Left ventricle myocardium inferior (tissue), 1 donor: Measurements from ENCODE around the gene CDK13. TPM values are rescaled to one million over a fixed set of nuclear protein-coding genes. Genes with fewer than 3 reads are reported as not detected.

Experiments
- DNase-seq: peaks from one replicate; pipeline ENCODE4 v3.0.0-alpha.2; 2020
- H3K27ac ChIP-seq: fragments of 200-600 bp; replicated peaks from 2 replicates; pipeline ENCODE4 v1.8.0; 2021
- H3K27me3 ChIP-seq: fragments of 200-600 bp; 2 replicates; pipeline ENCODE4 v1.8.0; 2021; ENCODE audit warnings: low read depth
- H3K36me3 ChIP-seq: fragments of 200-600 bp; 2 replicates; pipeline ENCODE4 v1.8.0; 2021
- H3K4me1 ChIP-seq: fragments of 200-600 bp; 2 replicates; pipeline ENCODE4 v1.8.0; 2021
- H3K4me3 ChIP-seq: fragments of 200-600 bp; 2 replicates; pipeline ENCODE4 v1.8.0; 2021; ENCODE audit warnings: mild to moderate bottlenecking, moderate library complexity
- H3K9me3 ChIP-seq: fragments of 200-600 bp; replicated peaks from 2 replicates; pipeline ENCODE4 v1.8.0; 2021
- CTCF ChIP-seq: fragments of 200-600 bp; IDR thresholded peaks from 2 replicates; pipeline ENCODE4 v1.8.0; 2021; ENCODE audit warnings: antibody characterized with exemption, mild to moderate bottlenecking, borderline replicate concordance
- intact Hi-C: fragments of 100-400 bp; cut with micrococcal nuclease; formaldehyde crosslinking; loops from one replicate; pipeline ENCODE4 v1.11.0; 2022
- long read RNA-seq: library from polyadenylated mRNA; unstranded; transcript quantifications from one replicate; pipeline ENCODE4 v2.0.0, GENCODE V29; 2021
- total RNA-seq: library from RNA; stranded (reverse); fragmentation: NEBNext Ultra II Directional; extraction: Animal tissue kit (Norgen Biotek cat#: 25700); gene quantifications from one replicate; pipeline ENCODE4 v1.2.1, GENCODE V29; 2021
- donor health status: DM: no; HTN: yes; CAD: no; lungs with severe emphysema.

CDK13 gene
- 22.7 TPM for total RNA-seq
- long read RNA-seq, full-length matches to known transcripts, result 30 of 40 reads
- long read RNA-seq, partial matches to known transcripts, result 6 of 40 reads
- long read RNA-seq, other reads (novel, unspliced or antisense), result 4 of 40 reads

- peak; percentile 76 for DNase-seq
- intact Hi-C loops, result loop anchor here (10.0 kb wide), 1 partner anchor 105 kb away; no protein-coding TSS in a partner anchor
Measured at GRCh38 chr7:39949971-39950472, at the start of gene CDK13. Gene CDK13 (plus strand): TSS chr7:39950256. CDS start chr7:39950642, 386 bp downstream.

GRCh38 chr7:39904077-39904486, 46.0 kb upstream of the CDK13 start:
- H3K36me3 ChIP-seq, result peaks cover 4% of the 10 kb centered on the region
- intact Hi-C loops, result no loop called here
- H3K9me3 ChIP-seq, result peaks cover 18% of the 10 kb centered on the region
- no peak overlapping the region for H3K27ac ChIP-seq
- no peaks in the 10 kb centered on the region for H3K27me3 ChIP-seq
- TF ChIP-seq CTCF, result no peak
- no peak for DNase-seq
- no peak overlapping the region for H3K4me3 ChIP-seq
- peaks cover 1% of the 10 kb centered on the region for H3K4me1 ChIP-seq

More at GRCh38 chr7:39949971-39950472, at the start of gene CDK13:
- peaks cover 61% of the 10 kb centered on the region for H3K4me1 ChIP-seq
- no peaks in the 10 kb centered on the region for H3K9me3 ChIP-seq
- peak; percentile 37 for TF ChIP-seq CTCF
- H3K27me3 ChIP-seq, result no peaks in the 10 kb centered on the region
- no peaks in the 10 kb centered on the region for H3K36me3 ChIP-seq
- peak within 1 kb of the TSS; percentile 98 for H3K27ac ChIP-seq
- peak within 1 kb of the TSS; percentile 92 for H3K4me3 ChIP-seq

GRCh38 chr7:39908141-39908540, 41.9 kb upstream of the CDK13 start:
- Histone ChIP-seq H3K27ac (no peak overlapping the region), H3K4me1 (no peaks in the 10 kb centered on the region), H3K27me3 (no peaks in the 10 kb centered on the region), H3K4me3 (no peak overlapping the region), H3K9me3 (peaks cover 27% of the 10 kb centered on the region), H3K36me3 (peaks cover 4% of the 10 kb centered on the region)
- no peak for TF ChIP-seq CTCF
- DNase-seq, result no peak
- intact Hi-C loops, result no loop called here

- no peak for DNase-seq
- Histone ChIP-seq H3K9me3 (peaks cover 27% of the 10 kb centered on the region), H3K4me1 (no peaks in the 10 kb centered on the region), H3K27ac (no peak overlapping the region), H3K27me3 (no peaks in the 10 kb centered on the region), H3K36me3 (peaks cover 4% of the 10 kb centered on the region), H3K4me3 (no peak overlapping the region)
- no peak for TF ChIP-seq CTCF
- intact Hi-C loops, result no loop called here
Measured at GRCh38 chr7:39908973-39909372, 41.1 kb upstream of the CDK13 start.

GRCh38 chr7:39909526-39909925, 40.5 kb upstream of the CDK13 start:
- no peak overlapping the region for H3K27ac ChIP-seq
- no peak overlapping the region for H3K4me3 ChIP-seq
- H3K36me3 ChIP-seq, result peaks cover 4% of the 10 kb centered on the region
- intact Hi-C loops, result no loop called here
- DNase-seq, result no peak
- no peaks in the 10 kb centered on the region for H3K4me1 ChIP-seq
- H3K9me3 ChIP-seq, result peaks cover 27% of the 10 kb centered on the region
- no peak for TF ChIP-seq CTCF
- H3K27me3 ChIP-seq, result no peaks in the 10 kb centered on the region
